Epithelial cell of esophagus (primary cell): Measurements from ENCODE around the gene ERC2.

ENCODE experiments used
- DNase-seq: peaks from one replicate; pipeline ENCODE4 v3.0.0; 2010; ENCODE audit warnings: low read depth
- H3K4me3 ChIP-seq: 2 replicates; pipeline ENCODE4 v1.5.1; 2011; ENCODE audit warnings: mild to moderate bottlenecking, low read length, control low read depth
- TF ChIP-seq, protein P1 (sequence below): IDR thresholded peaks from 2 replicates; pipeline ENCODE4 v1.5.1; 2011; ENCODE audit warnings: low read depth, mild to moderate bottlenecking, low read length, control low read depth, inconsistent platforms; ENCODE audit not compliant: insufficient read depth; ENCODE audit errors: missing control alignments

The ERC2 gene

GRCh38 chr3:55461896-55462295 is 1006.4 kb downstream of the ERC2 start:
- H3K4me3 ChIP-seq: no peak overlapping the region
- peak; percentile 54 for DNase-seq
- TF ChIP-seq, protein P1, sequence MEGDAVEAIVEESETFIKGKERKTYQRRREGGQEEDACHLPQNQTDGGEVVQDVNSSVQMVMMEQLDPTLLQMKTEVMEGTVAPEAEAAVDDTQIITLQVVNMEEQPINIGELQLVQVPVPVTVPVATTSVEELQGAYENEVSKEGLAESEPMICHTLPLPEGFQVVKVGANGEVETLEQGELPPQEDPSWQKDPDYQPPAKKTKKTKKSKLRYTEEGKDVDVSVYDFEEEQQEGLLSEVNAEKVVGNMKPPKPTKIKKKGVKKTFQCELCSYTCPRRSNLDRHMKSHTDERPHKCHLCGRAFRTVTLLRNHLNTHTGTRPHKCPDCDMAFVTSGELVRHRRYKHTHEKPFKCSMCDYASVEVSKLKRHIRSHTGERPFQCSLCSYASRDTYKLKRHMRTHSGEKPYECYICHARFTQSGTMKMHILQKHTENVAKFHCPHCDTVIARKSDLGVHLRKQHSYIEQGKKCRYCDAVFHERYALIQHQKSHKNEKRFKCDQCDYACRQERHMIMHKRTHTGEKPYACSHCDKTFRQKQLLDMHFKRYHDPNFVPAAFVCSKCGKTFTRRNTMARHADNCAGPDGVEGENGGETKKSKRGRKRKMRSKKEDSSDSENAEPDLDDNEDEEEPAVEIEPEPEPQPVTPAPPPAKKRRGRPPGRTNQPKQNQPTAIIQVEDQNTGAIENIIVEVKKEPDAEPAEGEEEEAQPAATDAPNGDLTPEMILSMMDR: no peak

DNA sequence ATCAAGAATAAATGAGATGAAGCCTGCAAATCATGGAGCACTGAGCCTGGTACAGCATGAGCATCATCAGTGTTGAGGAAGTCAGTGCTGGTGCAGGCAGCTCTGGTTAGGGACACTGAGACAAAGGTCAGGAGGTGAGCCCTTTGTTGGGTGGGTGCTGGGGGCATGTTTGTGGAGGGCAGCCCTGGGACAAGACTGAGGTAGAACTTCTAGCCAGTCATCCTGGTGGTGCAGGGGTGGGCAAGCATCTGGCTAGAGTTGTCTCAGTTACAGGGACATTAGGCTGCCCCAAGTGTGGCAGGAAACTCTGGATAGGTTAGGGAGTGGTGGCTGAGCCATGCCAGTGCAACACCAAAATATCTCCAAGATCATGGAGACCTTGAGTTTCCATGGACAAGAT is 1008.4 kb downstream of the ERC2 start:
- TF ChIP-seq, protein P1: no peak
- no peak overlapping the region for H3K4me3 ChIP-seq
- no peak for DNase-seq
